A673 (cell line): ENCODE data around the gene NPHP1. TPM values are rescaled to one million over a fixed set of nuclear protein-coding genes. Genes with fewer than 3 reads are reported as not detected.
A peak's percentile ranks its signal among the peaks of the same experiment; 100 is the strongest.
"Not testable (repeated sequence)": the region's sequence is repeated elsewhere in the genome, so short reads cannot be mapped to it uniquely, and the experiment has no call there.

Experiments
- BruUV-seq: library from RNA; stranded (reverse); fragments of 400-500 nt; replicated peaks from 2 replicates; lab custom pipeline; 2021; lab: Mats Ljungman, UMichigan
- CTCF ChIA-PET: fragments of 300-600 bp; sonication (Branson Sonifier 250); formaldehyde crosslinking; loops from one replicate; lab custom pipeline; 2022; ENCODE audit warnings: antibody characterized with exemption; lab: Charles Lee
- POLR2A ChIA-PET: fragments of 300-600 bp; sonication (Branson Sonifier 250); formaldehyde crosslinking; loops from one replicate; lab custom pipeline; 2022; ENCODE audit warnings: antibody characterized with exemption; ENCODE audit not compliant: low non-redundant PET; lab: Charles Lee
- DNase-seq: peaks from one replicate; pipeline ENCODE4 v3.0.0-alpha.2; 2015; ENCODE audit warnings: low spot score
- H3K27ac ChIP-seq: fragments of 200-600 bp; sonication (generic); 2 replicates; pipeline ENCODE4 v1.5.1; 2016; ENCODE audit warnings: mixed run types, low read depth, mild to moderate bottlenecking, mixed read lengths, antibody characterized with exemption, low read length; ENCODE audit not compliant: poor library complexity, severe bottlenecking
- H3K27me3 ChIP-seq: fragments of 200-600 bp; sonication (generic); replicated peaks from 2 replicates; pipeline ENCODE4 v1.6.1; 2017; ENCODE audit warnings: mixed run types, low read depth, mild to moderate bottlenecking, mixed read lengths, antibody characterized with exemption, low read length; ENCODE audit not compliant: insufficient read depth, poor library complexity
- H3K36me3 ChIP-seq: fragments of 200-600 bp; sonication (generic); 2 replicates; pipeline ENCODE4 v1.6.1; 2016; ENCODE audit warnings: mixed run types, mild to moderate bottlenecking, mixed read lengths, antibody characterized with exemption, low read length; ENCODE audit not compliant: insufficient read depth, poor library complexity, severe bottlenecking
- H3K4me1 ChIP-seq: fragments of 200-600 bp; sonication (generic); 2 replicates; pipeline ENCODE4 v1.6.1; 2017; ENCODE audit warnings: mixed run types, mild to moderate bottlenecking, mixed read lengths, antibody characterized with exemption, low read length; ENCODE audit not compliant: insufficient read depth, poor library complexity, severe bottlenecking
- H3K4me3 ChIP-seq: fragments of 200-600 bp; sonication (generic); 2 replicates; pipeline ENCODE4 v1.5.1; 2016; ENCODE audit warnings: low read depth, mixed run types, mild to moderate bottlenecking, mixed read lengths, low read length; ENCODE audit not compliant: poor library complexity, severe bottlenecking
- H3K9me3 ChIP-seq: fragments of 200-600 bp; sonication (generic); 2 replicates; pipeline ENCODE4 v1.6.1; 2016; ENCODE audit warnings: mixed run types, low read depth, mild to moderate bottlenecking, mixed read lengths, antibody characterized with exemption, low read length; ENCODE audit not compliant: poor library complexity, severe bottlenecking
- CTCF ChIP-seq: fragments of 300-800, 200-600 bp; sonication (generic); conservative IDR thresholded peaks from 2 replicates; pipeline ENCODE4 v1.5.1; 2017; ENCODE audit warnings: low read depth, mild to moderate bottlenecking, antibody characterized with exemption, low read length, moderate library complexity, mixed read lengths
- EZH2 ChIP-seq: fragments of 200-600 bp; sonication (generic); IDR thresholded peaks from 2 replicates; pipeline ENCODE4 v1.6.1; 2017; ENCODE audit warnings: borderline replicate concordance, low read depth, mild to moderate bottlenecking, mixed read lengths, antibody characterized with exemption, low read length; ENCODE audit not compliant: poor library complexity, severe bottlenecking
- intact Hi-C: fragments of 100-400 bp; cut with micrococcal nuclease; formaldehyde crosslinking; loops from one replicate; pipeline ENCODE4 v1.10.0; 2022; ENCODE audit not compliant: unreplicated experiment
- total RNA-seq: library from RNA; stranded (reverse); gene quantifications from 2 replicates; pipeline ENCODE4 v1.2.3, GENCODE V29; 2021

The NPHP1 gene
- total RNA-seq, 1 experiment from 2014 or later = 4.5 TPM

DNA sequence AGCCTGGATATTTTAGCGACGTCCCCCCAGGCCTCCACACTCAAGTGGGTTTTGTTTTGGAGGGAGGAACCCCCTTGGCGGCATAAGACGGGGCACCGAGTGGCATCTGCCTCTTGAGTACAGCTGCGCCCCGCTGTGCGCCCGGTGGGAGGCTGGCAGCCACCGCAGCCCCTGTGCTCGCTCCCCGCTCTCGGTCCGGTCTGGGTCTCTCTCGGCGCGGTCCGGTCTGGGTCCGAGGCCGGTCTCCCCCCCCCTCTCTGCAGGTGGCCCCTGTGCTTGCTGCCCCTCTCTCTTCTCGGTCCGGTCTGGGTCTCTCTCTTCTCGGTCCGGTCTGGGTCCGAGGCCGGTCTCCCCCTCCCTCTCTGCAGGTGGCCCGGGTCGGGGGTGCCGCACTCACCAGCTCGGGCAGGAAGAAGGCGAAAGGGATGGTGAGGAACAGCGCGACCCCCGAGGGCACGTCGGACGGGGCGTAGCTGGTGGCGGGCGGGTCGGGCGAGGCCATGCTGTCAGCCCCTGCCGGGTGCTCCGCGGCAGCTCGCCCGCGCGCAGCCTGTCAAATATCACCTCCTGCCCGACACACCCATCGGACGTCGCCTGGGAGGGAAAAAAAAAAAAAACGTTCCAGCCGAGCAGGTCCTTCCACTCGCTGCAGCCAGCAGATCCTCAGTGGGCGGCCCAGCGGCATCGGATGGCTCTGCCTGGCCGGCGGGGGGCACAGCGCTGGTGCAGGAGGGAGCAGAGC is 89.4 kb downstream of the NPHP1 start, which contains the start of gene MALL:
TSS of gene MALL (minus strand) at position 532 of the 742 bp plus-strand sequence. CDS start at position 502, 30 bp downstream.
- Histone ChIP-seq H3K27ac (no peak within 1 kb of the TSS), H3K4me1 (peaks cover 12% of the 10 kb centered on the region), H3K36me3 (no peaks in the 10 kb centered on the region), H3K9me3 (no peaks in the 10 kb centered on the region), H3K4me3 (peak within 1 kb of the TSS; percentile 29), H3K27me3 (no peaks in the 10 kb centered on the region)
- no peak for TF ChIP-seq EZH2
- TF ChIP-seq CTCF = no peak
- BruUV-seq = no TSS peak
- DNase-seq = no peak
- ChIA-PET POLR2A (no interaction called here), CTCF (no interaction called here)
- intact Hi-C loops = no loop called here

DNA sequence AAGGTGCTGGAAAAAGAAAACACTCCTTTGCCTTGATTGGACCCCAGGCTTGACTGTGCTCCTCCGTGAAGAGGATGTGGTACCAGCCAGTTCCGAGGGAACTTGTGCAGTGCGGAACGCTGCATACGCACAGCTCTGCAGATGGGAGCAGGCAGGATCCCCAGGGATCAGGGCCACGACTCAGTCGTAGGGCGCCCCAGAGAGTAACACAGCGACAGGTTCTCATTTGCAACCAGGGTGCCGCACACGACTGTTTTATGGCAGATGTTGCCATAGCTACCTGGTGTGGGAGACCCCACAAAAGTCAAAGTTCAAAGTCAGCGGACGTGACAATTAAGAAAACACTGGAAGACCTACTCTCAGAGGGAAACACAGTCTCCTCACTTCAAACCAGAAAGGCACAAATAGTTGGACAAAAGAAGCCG is 90.0 kb downstream of the NPHP1 start:
- CTCF ChIA-PET = no interaction called here
- POLR2A ChIA-PET = no interaction called here
- TF ChIP-seq EZH2 (no peak), CTCF (no peak)
- Histone ChIP-seq H3K27ac (no peak overlapping the region), H3K27me3 (no peaks in the 10 kb centered on the region), H3K4me3 (peak overlapping the region; percentile 29), H3K9me3 (no peaks in the 10 kb centered on the region), H3K4me1 (peaks cover 12% of the 10 kb centered on the region), H3K36me3 (no peaks in the 10 kb centered on the region)
- intact Hi-C loops = no loop called here
- DNase-seq = no peak
- no TSS peak for BruUV-seq

GRCh38 chr2:110113961-110114591 is 90.7 kb downstream of the NPHP1 start:
- no peak for TF ChIP-seq EZH2
- TF ChIP-seq CTCF = peak; percentile 25; the same call in 1 of the 2 replicates
- DNase-seq = peak; percentile 19
- no peak overlapping the region for H3K4me3 ChIP-seq
- peaks cover 12% of the 10 kb centered on the region for H3K4me1 ChIP-seq
- POLR2A ChIA-PET = no interaction called here
- H3K9me3 ChIP-seq = no peaks in the 10 kb centered on the region
- CTCF ChIA-PET = no interaction called here
- no peaks in the 10 kb centered on the region for H3K27me3 ChIP-seq
- BruUV-seq = no TSS peak
- no peaks in the 10 kb centered on the region for H3K36me3 ChIP-seq
- intact Hi-C loops = no loop called here
- H3K27ac ChIP-seq = no peak overlapping the region

DNA sequence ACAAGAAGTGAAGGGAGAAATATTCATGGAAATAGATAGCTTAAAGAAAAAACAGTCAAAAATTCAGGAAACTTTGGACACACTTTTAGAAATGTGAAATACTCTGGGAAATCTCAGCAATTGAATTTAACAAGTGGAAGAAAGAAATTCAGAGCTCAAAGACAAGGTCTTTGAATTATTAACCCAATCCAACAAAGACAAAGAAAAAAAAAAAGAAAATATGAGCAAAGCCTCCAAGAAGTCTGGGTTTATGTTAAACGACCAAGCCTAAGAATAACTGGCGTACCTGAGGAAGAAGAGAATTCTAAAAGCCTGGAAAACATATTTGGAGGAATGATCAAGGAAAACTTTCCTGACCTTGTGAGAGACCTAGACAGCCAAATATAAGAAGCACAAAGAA is 96.5 kb downstream of the NPHP1 start:
- peaks cover 16% of the 10 kb centered on the region for H3K4me1 ChIP-seq
- POLR2A ChIA-PET, CTCF ChIA-PET, H3K9me3 ChIP-seq, H3K4me3 ChIP-seq, H3K27ac ChIP-seq, H3K36me3 ChIP-seq, BruUV-seq, intact Hi-C loops, DNase-seq, H3K27me3 ChIP-seq: not testable (repeated sequence)
